AG04449 (cell line): ENCODE results near the gene LRFN5.
"Not testable (repeated sequence)": the region's sequence is repeated elsewhere in the genome, so short reads cannot be mapped to it uniquely, and the experiment has no call there.

Experiments
- CTCF ChIA-PET: fragments of 350-600 bp; formaldehyde crosslinking; extraction: SDS; loops from one replicate; lab custom pipeline; 2021; ENCODE audit warnings: antibody characterized with exemption; lab: Yijun Ruan, JAX
- POLR2A ChIA-PET: fragments of 400-600, 350-600 bp; formaldehyde crosslinking; extraction: SDS; loops from one replicate; lab custom pipeline; 2020; ENCODE audit warnings: antibody characterized with exemption, inconsistent platforms; lab: Yijun Ruan, JAX
- DNase-seq: peaks from one replicate; pipeline ENCODE4 v3.0.0-alpha.2; 2010; ENCODE audit warnings: low read depth, low spot score
- H3K4me3 ChIP-seq: 2 replicates; pipeline ENCODE4 v1.5.1; 2011; ENCODE audit warnings: low read depth, mild to moderate bottlenecking, control low read depth, low read length
- TF ChIP-seq, protein P1 (sequence below): IDR thresholded peaks from one replicate; pipeline ENCODE4 v1.5.1; 2011; ENCODE audit warnings: mild to moderate bottlenecking, moderate library complexity, low read length, control low read depth, inconsistent platforms; ENCODE audit not compliant: insufficient read depth; ENCODE audit errors: missing control alignments

The LRFN5 gene

DNA sequence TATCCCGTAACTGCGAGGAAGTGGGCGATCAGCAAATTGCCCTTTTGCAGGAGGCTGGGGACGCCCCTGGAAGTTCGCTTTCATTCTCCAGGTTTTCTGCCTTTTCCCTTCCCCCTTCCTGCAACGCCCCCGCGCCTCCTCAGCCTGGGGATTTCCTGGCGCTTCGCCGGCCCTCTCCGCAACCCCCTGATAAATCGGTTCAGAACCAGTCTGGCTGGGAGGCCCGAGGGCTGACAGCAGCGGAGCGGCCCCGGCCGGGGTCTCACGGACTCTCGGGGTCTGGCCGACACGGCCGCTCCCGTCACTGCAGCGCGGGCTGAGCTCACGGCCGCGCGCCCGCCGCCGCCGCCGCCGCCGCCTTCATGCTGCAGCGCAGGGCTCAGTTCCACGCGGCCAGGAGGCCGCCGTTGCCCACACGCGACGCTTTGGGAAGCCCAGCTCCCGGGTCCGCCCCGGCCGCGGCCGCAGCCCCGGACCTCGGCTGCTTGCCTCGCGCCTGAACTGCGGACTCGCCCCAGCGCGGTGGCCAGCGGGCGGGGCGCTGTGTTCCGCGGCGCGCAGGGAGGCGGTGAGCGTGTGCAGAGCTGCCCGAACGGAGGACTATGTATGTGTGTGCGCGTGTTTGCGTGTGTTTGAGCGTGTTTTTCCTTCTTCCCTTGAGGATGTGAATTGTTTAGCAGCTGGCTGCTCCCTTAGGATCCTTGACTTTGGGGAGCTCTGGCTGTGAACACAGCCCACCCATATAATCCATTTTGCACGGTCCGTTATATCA, at the start of gene LRFN5:
Gene LRFN5 (plus strand): TSS at position 345 of the 772 bp plus-strand sequence.
- no peak for DNase-seq
- TF ChIP-seq, protein P1, sequence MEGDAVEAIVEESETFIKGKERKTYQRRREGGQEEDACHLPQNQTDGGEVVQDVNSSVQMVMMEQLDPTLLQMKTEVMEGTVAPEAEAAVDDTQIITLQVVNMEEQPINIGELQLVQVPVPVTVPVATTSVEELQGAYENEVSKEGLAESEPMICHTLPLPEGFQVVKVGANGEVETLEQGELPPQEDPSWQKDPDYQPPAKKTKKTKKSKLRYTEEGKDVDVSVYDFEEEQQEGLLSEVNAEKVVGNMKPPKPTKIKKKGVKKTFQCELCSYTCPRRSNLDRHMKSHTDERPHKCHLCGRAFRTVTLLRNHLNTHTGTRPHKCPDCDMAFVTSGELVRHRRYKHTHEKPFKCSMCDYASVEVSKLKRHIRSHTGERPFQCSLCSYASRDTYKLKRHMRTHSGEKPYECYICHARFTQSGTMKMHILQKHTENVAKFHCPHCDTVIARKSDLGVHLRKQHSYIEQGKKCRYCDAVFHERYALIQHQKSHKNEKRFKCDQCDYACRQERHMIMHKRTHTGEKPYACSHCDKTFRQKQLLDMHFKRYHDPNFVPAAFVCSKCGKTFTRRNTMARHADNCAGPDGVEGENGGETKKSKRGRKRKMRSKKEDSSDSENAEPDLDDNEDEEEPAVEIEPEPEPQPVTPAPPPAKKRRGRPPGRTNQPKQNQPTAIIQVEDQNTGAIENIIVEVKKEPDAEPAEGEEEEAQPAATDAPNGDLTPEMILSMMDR, result no peak
- peak within 1 kb of the TSS; percentile 61 for H3K4me3 ChIP-seq
- POLR2A ChIA-PET, result no interaction called here
- CTCF ChIA-PET, result interaction anchor here (1.2 to 1.3 kb wide), 2 partner anchors 11 to 122 kb away, joined by 3 read pairs; no protein-coding TSS in a partner anchor

DNA sequence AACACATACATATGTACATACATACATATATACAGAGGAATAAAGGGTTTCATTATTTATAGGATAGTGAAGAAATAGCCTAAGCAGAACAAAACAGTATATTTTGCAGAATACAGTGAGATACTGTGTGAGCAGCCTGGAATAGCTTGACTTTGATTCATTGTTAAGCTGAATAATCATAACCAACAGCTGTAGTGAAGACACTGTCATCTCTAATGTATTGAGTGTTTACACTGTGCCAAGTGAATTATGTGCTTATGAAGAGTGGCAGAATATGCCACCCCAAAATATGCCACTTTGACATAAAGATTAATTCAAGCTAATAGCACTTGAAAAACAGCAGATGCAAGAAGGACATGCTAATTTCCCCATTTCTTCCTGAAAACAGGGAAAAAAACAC, 48.2 kb upstream of the LRFN5 start:
- ChIA-PET POLR2A (no interaction called here), CTCF (no interaction called here)
- DNase-seq, result no peak
- TF ChIP-seq, protein P1, result no peak
- no peak overlapping the region for H3K4me3 ChIP-seq

DNA sequence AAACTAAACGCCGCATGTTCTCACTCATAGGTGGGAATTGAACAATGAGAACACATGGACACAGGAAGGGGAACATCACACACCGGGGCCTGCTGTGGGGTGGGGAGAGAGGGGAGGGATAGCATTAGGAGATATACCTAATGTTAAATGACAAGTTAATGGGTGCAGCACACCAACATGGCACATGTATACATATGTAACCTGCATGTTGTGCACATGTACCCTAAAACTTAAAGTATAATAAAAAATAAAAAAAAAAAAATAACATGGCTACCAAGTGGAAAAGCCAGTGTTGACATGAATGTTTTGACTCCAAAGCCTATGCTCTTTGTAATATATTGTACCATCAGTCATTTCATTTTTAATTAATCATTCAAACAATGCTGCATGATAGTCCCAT, 39.8 kb upstream of the LRFN5 start:
- CTCF ChIA-PET, POLR2A ChIA-PET, H3K4me3 ChIP-seq, DNase-seq: not testable (repeated sequence)

DNA sequence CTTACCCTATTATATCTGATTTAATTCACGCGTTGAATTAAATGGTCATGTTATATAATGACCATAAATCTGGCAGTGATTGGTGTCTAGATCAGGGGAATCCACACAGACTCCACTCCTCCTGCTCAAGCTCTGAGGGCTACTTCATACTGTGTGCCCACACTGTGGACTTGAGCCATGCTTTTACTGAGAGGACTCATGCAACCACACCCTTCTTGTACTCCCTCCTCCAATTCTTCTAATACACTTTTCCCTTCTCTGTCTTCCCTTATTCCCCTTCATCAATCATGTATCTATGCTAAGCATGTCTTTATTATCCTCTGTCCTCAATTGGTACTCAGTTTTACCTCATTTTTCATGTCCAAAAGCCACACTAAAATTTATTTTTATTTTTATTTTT, 37.7 kb upstream of the LRFN5 start:
- CTCF ChIA-PET, result no interaction called here
- POLR2A ChIA-PET, result no interaction called here
- TF ChIP-seq, protein P1, result no peak
- H3K4me3 ChIP-seq, result no peak overlapping the region
- DNase-seq, result no peak

DNA sequence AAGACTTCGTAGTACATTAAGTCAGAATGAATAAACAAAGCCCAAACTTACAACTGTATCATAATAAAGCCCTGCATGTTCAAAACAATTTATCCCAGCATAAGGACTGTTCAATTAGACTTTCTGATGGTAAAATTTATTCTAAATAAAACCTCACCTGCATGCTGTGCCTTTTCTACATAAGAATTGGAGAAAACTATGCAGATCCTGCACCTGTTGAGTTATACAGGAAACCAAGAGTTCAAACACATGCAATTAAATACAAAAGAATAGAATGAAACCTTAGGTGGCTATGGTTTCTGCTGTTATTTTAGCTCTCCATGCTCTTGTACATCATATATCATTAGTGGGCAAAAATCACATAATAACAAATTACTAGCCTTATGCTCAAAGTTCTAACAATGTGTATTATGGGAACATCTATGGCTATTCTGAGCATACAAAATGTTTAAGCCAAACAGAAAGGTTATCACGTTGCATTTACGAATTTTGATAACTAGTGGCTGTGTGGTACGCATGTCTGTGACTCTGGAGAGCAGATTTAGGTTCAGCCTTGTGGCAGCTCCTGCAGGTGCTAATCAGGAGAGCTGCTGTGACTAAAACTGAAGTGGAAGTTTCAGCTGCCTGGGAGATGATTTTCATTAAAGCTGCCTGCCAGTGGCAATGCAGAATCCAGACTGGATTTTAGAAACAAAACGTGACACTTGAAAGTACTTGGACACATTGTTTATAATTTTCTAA, 36.1 kb upstream of the LRFN5 start:
- TF ChIP-seq, protein P1, result no peak
- H3K4me3 ChIP-seq, result no peak overlapping the region
- ChIA-PET POLR2A (no interaction called here), CTCF (no interaction called here)
- DNase-seq, result no peak

- POLR2A ChIA-PET, result no interaction called here
- TF ChIP-seq, protein P1, result no peak
- DNase-seq, result no peak
- CTCF ChIA-PET, result interaction anchor here (0.7 kb wide), 1 partner anchor 15 kb away, joined by 4 read pairs; no protein-coding TSS in a partner anchor
- no peak overlapping the region for H3K4me3 ChIP-seq
Observed at GRCh38 chr14:41586237-41586636, 20.4 kb upstream of the LRFN5 start.
